ENCODE measurements around the gene S1PR4.

DNA sequence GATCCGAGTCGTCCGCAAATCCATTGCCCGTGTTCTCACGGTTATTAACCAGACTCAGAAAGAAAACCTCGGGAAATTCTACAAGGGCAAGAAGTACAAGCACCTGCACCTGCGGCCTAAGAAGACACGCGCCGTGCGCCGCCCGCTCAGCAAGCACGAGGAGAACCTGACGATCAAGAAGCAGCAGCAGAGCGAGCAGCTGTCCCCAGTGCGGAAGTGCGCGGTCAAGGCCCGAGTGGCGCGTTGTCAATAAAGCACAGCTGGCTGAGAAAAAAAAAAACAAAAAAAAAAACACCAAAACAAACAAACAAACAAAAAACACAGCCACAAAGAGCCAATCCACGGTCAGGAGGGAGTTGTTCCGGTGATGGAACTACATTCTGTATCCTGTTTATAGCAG, 47.4 kb upstream of the S1PR4 start:
- TF ChIP-seq CTCF (IDR thresholded peaks at IDR 0.05) (no peak), POLR2A (IDR thresholded peaks at IDR 0.05) (no peak)
